GM21447 (cell line): ENCODE results near the gene SLC49A4.
"Not testable (repeated sequence)": the region's sequence is repeated elsewhere in the genome, so short reads cannot be mapped to it uniquely, and the experiment has no call there.

Source experiments
- ATAC-seq: cut with Tn5 transposase; IDR thresholded peaks from one replicate; pipeline ENCODE4 v1.9.1; 2021; ENCODE audit not compliant: unreplicated experiment

SLC49A4 gene, protein sequence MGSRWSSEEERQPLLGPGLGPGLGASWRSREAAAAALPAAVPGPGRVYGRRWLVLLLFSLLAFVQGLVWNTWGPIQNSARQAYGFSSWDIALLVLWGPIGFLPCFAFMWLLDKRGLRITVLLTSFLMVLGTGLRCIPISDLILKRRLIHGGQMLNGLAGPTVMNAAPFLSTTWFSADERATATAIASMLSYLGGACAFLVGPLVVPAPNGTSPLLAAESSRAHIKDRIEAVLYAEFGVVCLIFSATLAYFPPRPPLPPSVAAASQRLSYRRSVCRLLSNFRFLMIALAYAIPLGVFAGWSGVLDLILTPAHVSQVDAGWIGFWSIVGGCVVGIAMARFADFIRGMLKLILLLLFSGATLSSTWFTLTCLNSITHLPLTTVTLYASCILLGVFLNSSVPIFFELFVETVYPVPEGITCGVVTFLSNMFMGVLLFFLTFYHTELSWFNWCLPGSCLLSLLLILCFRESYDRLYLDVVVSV

GRCh38 chr3:122794779-122795673, at the start of gene SLC49A4:
TSS of gene SLC49A4 (plus strand) at chr3:122795069. CDS start at chr3:122795193, 124 bp downstream.
- ATAC-seq = peak; percentile 61

DNA sequence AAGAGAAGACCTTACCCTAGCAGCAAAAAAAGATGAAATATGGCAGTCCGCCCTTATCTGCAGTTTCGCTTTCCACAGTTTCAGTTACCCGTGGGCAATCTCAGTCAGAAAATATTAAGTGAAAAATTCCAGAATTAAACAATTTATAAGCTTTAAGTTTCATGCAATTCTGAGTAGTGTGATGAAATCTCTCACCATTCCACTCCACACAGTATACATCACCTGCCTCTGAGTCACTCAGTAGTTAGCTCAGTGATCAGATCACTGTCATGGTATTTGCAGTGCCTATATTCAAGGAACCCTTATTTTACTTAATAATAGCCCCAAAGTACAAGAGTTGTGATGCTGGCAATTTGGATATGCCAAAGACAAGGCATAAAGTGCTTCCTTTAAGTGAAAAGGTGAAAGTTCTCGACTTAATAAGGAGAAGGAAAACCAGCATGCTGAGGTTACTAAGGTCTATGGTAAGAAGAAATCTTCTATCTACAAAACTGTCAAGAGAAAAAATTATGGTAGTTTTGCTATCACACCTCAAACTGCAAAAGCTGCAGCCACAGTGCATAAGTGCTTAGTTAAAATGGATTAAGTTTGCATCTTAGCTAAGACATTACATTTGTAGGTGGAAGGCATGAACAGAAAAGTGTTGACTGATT, 49.4 kb upstream of the SLC49A4 start:
- no peak for ATAC-seq

- not testable (repeated sequence) for ATAC-seq
Observed at GRCh38 chr3:122747295-122747694, 47.6 kb upstream of the SLC49A4 start.

- no peak for ATAC-seq
Observed at GRCh38 chr3:122748347-122748746, 46.5 kb upstream of the SLC49A4 start.

GRCh38 chr3:122754929-122755328, 39.9 kb upstream of the SLC49A4 start:
- ATAC-seq = no peak

DNA sequence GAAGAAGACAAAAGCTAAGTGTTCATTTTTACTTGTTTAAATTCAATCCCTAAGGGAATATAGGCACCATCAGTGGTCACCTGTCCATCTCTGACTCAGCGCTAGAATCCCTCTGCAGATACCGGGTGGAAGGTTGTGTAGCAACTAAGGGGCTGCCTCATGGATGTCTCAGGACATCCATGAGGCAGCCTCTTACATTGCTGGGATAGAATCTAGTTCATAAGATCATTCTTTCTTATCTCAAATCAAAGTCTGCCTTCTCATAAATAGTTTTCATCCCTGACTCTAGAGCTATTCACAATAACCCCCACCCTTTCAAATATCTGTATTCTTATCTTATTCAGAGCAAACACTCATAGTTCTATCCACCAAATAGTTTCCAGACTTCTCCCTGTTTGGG, 39.4 kb upstream of the SLC49A4 start:
- no peak for ATAC-seq

DNA sequence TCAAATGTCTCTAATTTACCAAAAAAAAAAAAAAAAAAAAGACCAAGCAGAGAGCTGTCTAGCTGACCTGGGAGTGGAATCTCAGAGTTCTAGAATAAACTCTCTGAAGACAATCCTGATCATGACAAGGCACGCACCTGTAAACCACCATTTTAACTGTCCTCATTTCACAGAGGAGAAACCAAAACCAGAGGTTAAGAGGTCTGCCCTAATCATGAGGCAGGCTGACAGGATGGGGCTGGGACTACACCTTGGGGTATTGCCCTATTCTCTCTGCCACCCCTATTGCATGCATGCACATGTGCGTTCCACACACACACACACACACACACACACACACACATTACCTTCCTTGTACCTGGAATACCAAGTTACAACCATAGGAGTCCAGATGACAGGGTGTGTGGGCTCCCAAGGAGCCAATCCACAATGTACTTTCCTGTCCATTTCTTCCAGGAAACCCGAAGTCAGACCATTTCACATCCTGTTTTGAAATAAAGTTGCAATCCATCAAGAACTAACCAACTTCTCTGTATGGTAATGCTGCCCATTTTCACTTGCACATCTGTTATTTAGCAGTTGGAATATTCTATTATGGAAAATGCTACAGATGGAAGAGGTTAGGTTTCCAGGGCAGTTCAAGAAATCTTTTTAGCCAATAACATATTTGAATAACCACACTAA, 35.9 kb upstream of the SLC49A4 start:
- ATAC-seq = no peak

DNA sequence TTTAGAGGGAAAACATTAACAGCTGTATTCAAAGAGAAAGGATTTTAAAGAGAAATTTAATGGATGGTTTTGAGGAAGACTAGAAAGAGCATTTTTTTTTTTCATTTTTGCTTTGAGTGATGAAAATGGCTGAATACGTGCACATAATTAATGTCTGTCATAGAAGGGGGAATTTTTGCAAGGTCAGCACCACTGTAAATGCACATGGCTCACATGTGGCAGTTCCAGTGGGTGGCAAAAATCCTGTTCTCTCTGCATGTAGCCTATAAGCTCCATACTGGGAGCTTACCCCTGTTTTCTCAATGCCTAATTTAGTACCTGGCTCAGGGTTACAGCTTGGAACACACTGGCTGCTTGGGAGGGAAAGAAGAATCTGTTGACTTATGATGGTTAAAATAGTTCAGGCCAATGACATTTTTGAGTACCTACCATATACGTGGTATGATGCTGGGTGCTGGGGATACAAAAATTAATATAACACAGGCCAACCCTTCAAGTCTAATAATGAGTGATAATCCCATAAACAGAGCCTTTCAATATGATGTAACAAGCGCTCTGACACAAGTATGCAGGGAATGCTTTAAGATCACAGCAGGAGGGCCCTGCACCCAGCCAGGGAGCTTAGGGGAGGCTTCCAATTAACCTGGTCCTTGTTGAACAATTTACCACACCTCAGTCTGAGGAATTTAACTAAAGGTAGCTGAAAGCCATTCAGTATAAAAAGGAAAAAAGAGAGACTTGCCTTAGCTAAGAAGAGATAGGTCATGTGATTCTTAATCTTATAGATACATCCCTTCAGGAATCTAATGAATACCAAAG, 34.2 kb upstream of the SLC49A4 start:
- ATAC-seq = no peak

DNA sequence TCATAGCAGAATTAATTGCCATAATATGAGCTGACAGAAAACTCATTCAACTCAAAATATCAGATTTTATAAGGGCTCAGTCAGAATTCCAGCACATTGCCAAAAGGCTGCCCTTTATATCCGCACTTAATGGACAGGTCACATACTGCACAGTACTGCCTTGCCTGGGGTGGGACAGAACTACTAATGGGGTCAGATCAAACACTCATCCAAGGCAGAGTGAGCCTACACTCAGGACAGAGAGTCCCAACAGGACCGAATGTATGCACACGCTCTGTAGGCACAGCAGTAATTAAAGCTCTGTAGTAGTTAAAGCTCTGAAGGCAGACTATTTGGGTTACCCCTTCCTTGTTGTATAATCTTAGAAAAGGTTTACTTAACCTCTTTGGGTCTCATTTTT, 28.4 kb upstream of the SLC49A4 start:
- no peak for ATAC-seq

GRCh38 chr3:122767540-122768372, 27.1 kb upstream of the SLC49A4 start:
- no peak for ATAC-seq

- ATAC-seq = no peak
Observed at GRCh38 chr3:122770521-122771202, 24.2 kb upstream of the SLC49A4 start.

DNA sequence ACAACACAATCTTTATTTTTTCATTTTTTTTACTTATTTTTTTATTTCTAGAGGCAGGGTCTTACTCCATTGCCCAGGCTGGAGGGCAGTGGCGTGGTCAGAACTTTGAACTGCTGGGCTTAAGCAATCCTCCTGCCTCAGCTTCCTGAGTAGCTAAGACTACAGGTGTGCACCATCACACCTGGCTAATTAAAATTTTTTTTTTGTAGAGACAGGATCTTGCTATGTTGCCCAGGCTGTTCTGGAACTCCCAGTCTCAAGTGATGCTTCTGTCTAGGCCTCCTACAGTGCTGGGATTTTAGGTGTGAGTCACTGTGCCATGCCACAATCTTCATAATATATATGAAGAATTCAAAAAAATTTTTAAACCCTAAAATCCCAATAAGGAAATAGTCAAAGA, 22.0 kb upstream of the SLC49A4 start:
- ATAC-seq = no peak

DNA sequence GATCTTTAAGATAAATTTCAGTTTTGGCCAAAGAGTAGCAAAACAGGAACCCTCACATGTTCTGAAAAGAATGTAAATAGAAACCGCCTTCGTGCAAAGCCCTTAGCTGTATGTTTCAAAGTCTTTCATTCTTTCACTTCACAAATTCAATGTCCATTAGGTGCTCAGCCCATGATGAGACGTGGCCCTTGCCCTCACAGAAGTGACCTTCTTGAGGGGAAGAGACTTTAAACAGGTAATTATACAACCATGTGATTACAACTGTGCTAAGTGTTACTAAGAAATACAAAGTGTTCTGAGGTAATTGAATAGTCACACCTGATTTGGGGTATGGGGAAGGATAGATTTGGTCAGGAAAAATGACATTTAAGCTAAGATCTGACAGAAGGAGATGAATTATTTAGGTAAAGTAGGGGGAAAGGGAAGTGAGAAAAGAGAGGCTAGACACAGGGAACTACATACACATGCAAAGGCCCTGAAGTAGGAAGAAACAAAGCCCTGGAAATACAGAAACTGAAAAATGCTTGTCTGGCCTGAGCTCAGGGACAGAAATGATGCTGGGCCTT, 20.8 kb upstream of the SLC49A4 start:
- ATAC-seq = peak; percentile 83

DNA sequence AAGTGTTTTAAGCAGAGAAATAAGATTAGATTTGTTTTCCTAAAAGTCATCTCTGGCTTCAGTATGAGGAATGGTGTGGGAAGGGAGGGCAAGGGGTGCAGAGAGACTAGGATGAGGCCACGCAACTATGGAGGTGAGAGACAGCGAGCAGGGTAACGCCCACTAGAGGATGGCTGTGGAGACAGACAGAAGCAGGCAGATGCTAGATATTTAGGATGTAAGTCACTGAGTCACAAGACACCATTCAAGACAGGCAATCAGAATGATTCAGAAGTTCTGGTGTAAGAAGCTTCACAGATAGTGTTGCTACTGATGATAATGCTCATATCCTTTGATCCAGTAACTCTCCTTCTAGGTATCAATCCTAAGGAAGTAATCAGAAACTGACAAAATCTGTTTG, 20.3 kb upstream of the SLC49A4 start:
- ATAC-seq = no peak

DNA sequence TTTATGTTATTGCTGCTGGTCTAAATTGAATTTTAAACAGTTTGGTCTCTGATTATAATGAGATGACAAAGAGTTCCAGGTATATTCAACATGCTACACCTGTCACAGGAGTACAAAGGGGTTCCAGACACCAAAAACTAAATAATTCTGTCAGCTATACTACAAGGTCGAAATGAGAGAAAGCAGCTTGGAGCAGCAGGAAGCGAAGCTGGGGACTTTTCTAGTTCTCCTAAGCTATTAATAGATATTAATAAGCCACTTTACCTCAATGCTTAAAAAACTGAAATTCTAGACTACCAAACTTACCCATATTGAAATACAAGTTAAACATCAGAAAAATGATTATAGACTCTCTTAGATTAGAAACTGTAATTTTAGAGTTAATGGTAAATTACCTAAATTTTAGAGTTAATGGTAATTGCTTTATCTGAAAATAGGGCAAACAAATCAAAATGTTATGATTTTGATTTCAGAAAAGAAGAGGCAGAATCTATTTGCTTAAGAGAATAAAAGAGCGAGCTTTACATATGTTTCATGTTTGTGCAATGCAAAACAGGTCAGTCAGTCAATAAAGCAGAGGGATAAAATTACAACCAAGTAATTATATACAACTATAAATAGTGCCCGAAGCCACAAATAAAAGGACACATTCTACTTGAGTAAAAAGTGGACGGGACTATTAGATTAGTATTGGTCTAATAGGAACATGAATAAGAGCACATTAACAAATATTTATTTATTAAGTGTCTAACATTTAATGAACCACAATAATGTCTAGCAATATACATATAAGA, 18.0 kb upstream of the SLC49A4 start:
- no peak for ATAC-seq

DNA sequence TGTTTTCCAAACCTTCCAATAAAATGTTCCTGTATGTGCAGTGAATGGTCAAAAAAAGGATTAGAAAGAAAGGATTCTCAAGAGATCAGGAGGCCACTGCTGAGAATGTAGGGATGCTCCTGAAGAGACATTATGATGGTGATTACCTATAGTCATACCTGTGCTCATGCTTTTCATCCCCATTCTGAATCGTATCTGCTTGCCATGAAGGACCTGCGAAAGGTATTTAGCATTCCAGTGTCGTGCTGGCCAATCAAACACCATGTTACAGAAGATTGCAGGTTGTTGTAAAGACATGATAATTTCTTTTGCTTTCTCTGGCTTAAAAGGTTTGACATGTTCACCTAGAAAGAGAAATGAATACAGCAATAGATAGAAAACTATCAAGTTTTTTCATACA, 17.3 kb upstream of the SLC49A4 start:
- ATAC-seq = no peak

- ATAC-seq = no peak
Observed at GRCh38 chr3:122782804-122783203, 12.1 kb upstream of the SLC49A4 start.
